Heart left ventricle (tissue), 16 donors: ENCODE data around the gene NDUFB5. TPM values are rescaled to one million over a fixed set of nuclear protein-coding genes. Genes with fewer than 3 reads are reported as not detected.
A peak's percentile ranks its signal among the peaks of the same experiment; 100 is the strongest.

Experiments used
- ATAC-seq, 4 donors: fragments of 200-7000 bp; cut with Tn5 transposase; one replicate each; pipeline ENCODE4 v1.9.1; 2020 to 2022; ENCODE audit warnings: moderate library complexity in 4 of 4, mild to moderate bottlenecking in 3 of 4, moderate number of reproducible peaks in 1 of 4
- DNase-seq, 5 donors: peaks; one replicate each; pipeline ENCODE4 v3.0.0-alpha.2; 2020
- H3K27ac ChIP-seq, 12 donors: fragments of 200-600 bp; sonication (generic) in 4 of 12; one replicate each; pipeline versions ENCODE4 v1.5.0 to v1.8.0; 2016 to 2022; ENCODE audit warnings: mild to moderate bottlenecking in 2 of 12
- H3K27me3 ChIP-seq, 9 donors: fragments of 200-600 bp; sonication (generic) in 2 of 9; one replicate each; pipeline versions ENCODE4 v1.5.1 to v1.8.0; 2016 to 2022; ENCODE audit warnings: mild to moderate bottlenecking in 3 of 9
- H3K36me3 ChIP-seq, 9 donors: fragments of 200-600 bp; sonication (generic) in 2 of 9; one replicate each; pipeline versions ENCODE4 v1.5.0 to v1.8.0; 2018 to 2022; ENCODE audit warnings: mild to moderate bottlenecking in 2 of 9
- H3K4me1 ChIP-seq, 12 donors: fragments of 200-600 bp; sonication (generic) in 4 of 12; one replicate each; pipeline versions ENCODE4 v1.5.0 to v1.8.0; 2016 to 2022; ENCODE audit warnings: mild to moderate bottlenecking in 3 of 12
- H3K4me3 ChIP-seq, 12 donors: fragments of 200-600 bp; sonication (generic) in 4 of 12; one replicate each; pipeline versions ENCODE4 v1.5.0 to v1.8.0; 2017 to 2022; ENCODE audit warnings: mild to moderate bottlenecking in 9 of 12, moderate library complexity in 4 of 12
- H3K9me3 ChIP-seq, 12 donors: fragments of 200-600 bp; sonication (generic) in 4 of 12; one replicate each; pipeline versions ENCODE4 v1.5.0 to v1.8.0; 2016 to 2022; ENCODE audit warnings: mild to moderate bottlenecking in 1 of 12
- CTCF ChIP-seq, 12 donors: fragments of 200-600 bp; sonication (generic) in 4 of 12; IDR thresholded peaks; one replicate each; pipeline versions ENCODE4 v1.5.0 to v1.8.0; 2018 to 2022; ENCODE audit warnings: antibody characterized with exemption in 12 of 12, mild to moderate bottlenecking in 5 of 12
- POLR2A ChIP-seq, 2 donors: fragments of 450-650 bp; IDR thresholded peaks; one replicate each; pipeline ENCODE4 v1.6.1; 2017; ENCODE audit warnings: antibody characterized with exemption in 2 of 2, mild to moderate bottlenecking in 2 of 2, moderate library complexity in 2 of 2
- WGBS, 4 donors: extraction: QIAGEN DNeasy Blood & Tissue Kit in 2 of 4; methylation state at CpG; one replicate each; pipeline versions ENCODE4 v1.1.5 to v1.1.7; 2013 to 2018; 5-methylcytosine and 5-hydroxymethylcytosine counted together
- intact Hi-C, 10 donors: fragments of 100-400 bp; cut with DNase I; formaldehyde crosslinking; loops; one replicate each; pipeline versions ENCODE4 v1.11.1 to v1.14.2; 2022
- polyA plus RNA-seq, 2 donors: library from polyadenylated mRNA; stranded (reverse); fragments of 200-250 nt; gene quantifications; one replicate each; pipeline ENCODE4 v1.2.3, GENCODE V29; 2013
- total RNA-seq, 9 donors: library from RNA; depleted of rRNA in 2 of 9; stranded (reverse); fragments of >200 nt in 2 of 9; fragmentation: NEBNext Ultra II Directional in 3 of 9; extraction: Animal tissue kit (Norgen Biotek cat#: 25700) in 3 of 9; gene quantifications; one replicate each; pipeline versions ENCODE4 v1.1.0 to v1.2.4, GENCODE V29; 2016 to 2023
- donor health status: ischemic (EF 13 %, LVEDD 7.1; RV severe dilation, severe dysfunction).
- donor health status: healthy with polysubstance abuse.
- donor health status: DM: no; HTN: yes; CAD: no.
- donor health status: DM: no; HTN: no; CAD: no.
- donor health status: ischemic (EF 25% LVEDD 6.9; RV normal size, moderate dysfunction).
- donor health status: ischemic (EF 25% LVEDD 5.7; RV mildly dilated, moderate dysfunction).
- donor health status: healthy.
- donor health status: DM: yes; HTN: yes; CAD: no.
- donor health status: ischemic (EF 35%, LVEDD 5.7; RV mildly dilated, moderate dysfunction).
- donor health status: nonischemic (EF 11% LVEDD 7.7; RV severe dilation, severe dysfunction).
- donor health status: DM: yes; HTN: yes; CAD: no.
- donor health status: PGD.
- donor health status: ischemic (EF 29% LVEDD 5.4; RV normal size, mild dysfunction).
- donor health status: nonischemic (EF 23%, LVEDD 6.1; RV moderate dilation, normal function).

Gene NDUFB5
- total and polyA plus RNA-seq, 11 donors, result 138 to 383 (median 317) TPM

GRCh38 chr3:179589143-179589542 is 15.5 kb upstream of the NDUFB5 start:
- Histone ChIP-seq H3K27ac (no peak overlapping the region), H3K4me3 (no peak overlapping the region), H3K9me3 (no peaks in the 10 kb centered on the region), H3K36me3 (peaks cover 0 to 100% (median 99%) of the 10 kb centered on the region in 9 donors), H3K27me3 (no peaks in the 10 kb centered on the region), H3K4me1 (peaks cover 0 to 12% (median 3%) of the 10 kb centered on the region in 12 donors)
- TF ChIP-seq CTCF (IDR thresholded peaks at IDR 0.05) (no peak), POLR2A (IDR thresholded peaks at IDR 0.05) (no peak)
- intact Hi-C loops, result no loop called here
- ATAC-seq, result peak in 1 of 4 donors; percentile 12
- DNase-seq, result no peak

GRCh38 chr3:179590669-179591068 is 13.9 kb upstream of the NDUFB5 start:
- intact Hi-C loops, result no loop called here

GRCh38 chr3:179591313-179591712 is 13.3 kb upstream of the NDUFB5 start:
- TF ChIP-seq POLR2A (IDR thresholded peaks at IDR 0.05) (no peak), CTCF (IDR thresholded peaks at IDR 0.05) (no peak)
- DNase-seq, result no peak
- peaks cover 0 to 100% (median 99%) of the 10 kb centered on the region in 9 donors for H3K36me3 ChIP-seq
- no peaks in the 10 kb centered on the region for H3K9me3 ChIP-seq
- peaks cover 0 to 12% (median 3%) of the 10 kb centered on the region in 12 donors for H3K4me1 ChIP-seq
- H3K27ac ChIP-seq, result peak overlapping the region in 1 of 12 donors; percentile 15
- WGBS, 4 donors, result 65 to 80% (median 73%) methylated on average over 1 of the region's 1 CpG
- ATAC-seq, result peak in 2 of 4 donors; percentile 39 to 49
- intact Hi-C loops, result no loop called here
- H3K27me3 ChIP-seq, result no peaks in the 10 kb centered on the region
- no peak overlapping the region for H3K4me3 ChIP-seq

More at GRCh38 chr3:179590669-179591068, 13.9 kb upstream of the NDUFB5 start:
- Histone ChIP-seq H3K27me3 (no peaks in the 10 kb centered on the region), H3K36me3 (peaks cover 0 to 100% (median 99%) of the 10 kb centered on the region in 9 donors), H3K4me1 (peaks cover 0 to 12% (median 3%) of the 10 kb centered on the region in 12 donors), H3K9me3 (no peaks in the 10 kb centered on the region), H3K4me3 (no peak overlapping the region), H3K27ac (no peak overlapping the region)
- DNase-seq (no peak), ATAC-seq (no peak)
- TF ChIP-seq CTCF (IDR thresholded peaks at IDR 0.05) (no peak), POLR2A (IDR thresholded peaks at IDR 0.05) (no peak)
- WGBS, 4 donors, result 56 to 63% (median 61%) methylated on average over 2 of the region's 2 CpGs

- no peak for TF ChIP-seq CTCF (IDR thresholded peaks at IDR 0.05)
- no peak for TF ChIP-seq POLR2A (IDR thresholded peaks at IDR 0.05)
- intact Hi-C loops, result no loop called here
- Histone ChIP-seq H3K9me3 (no peaks in the 10 kb centered on the region), H3K36me3 (peaks cover 0 to 83% (median 77%) of the 10 kb centered on the region in 9 donors), H3K4me1 (peaks cover 4 to 19% (median 13%) of the 10 kb centered on the region in 12 donors), H3K4me3 (no peak overlapping the region), H3K27ac (no peak overlapping the region), H3K27me3 (no peaks in the 10 kb centered on the region)
- 93 to 95% (median 94%) methylated on average over 4 of the region's 4 CpGs for WGBS, 4 donors
- DNase-seq, result no peak
- ATAC-seq, result no peak
These were observed 5.1 kb upstream of the NDUFB5 start for GRCh38 chr3:179599531-179599930.
